Measurements from ENCODE around the gene CCDC149. TPM values are rescaled to one million over a fixed set of nuclear protein-coding genes. Genes with fewer than 3 reads are reported as not detected.

The CCDC149 gene
- total and polyA plus RNA-seq, 2 of the 13 experiments (the other 11 are each of a cell fraction or from before 2014, with no cell fraction given) = 0.44 to 0.95 TPM

GRCh38 chr4:24831637-24832036 is 81.2 kb downstream of the CCDC149 start:
- Histone ChIP-seq H2AFZ (ENCODE audit: low read length) (no peak overlapping the region), H4K20me1 (ENCODE audit: insufficient read depth, low read length) (no peaks in the 10 kb centered on the region), H3K27me3 (ENCODE audit: control insufficient read depth in 1 of 2, insufficient read depth in 2 of 2, low read length in 2 of 2) (peaks cover 0 to 3% of the 10 kb centered on the region in 2 experiments; a peak in 1 of 5 replicates), H3K4me1 (ENCODE audit: insufficient read depth, low read length) (no peaks in the 10 kb centered on the region), H3K4me2 (ENCODE audit: low read depth, low read length) (no peak overlapping the region), H3K79me2 (ENCODE audit: insufficient read depth, low read length) (no peaks in the 10 kb centered on the region), H3K27ac (ENCODE audit: extremely low read length, insufficient read depth, low read length) (no peak overlapping the region), H3K9me3 (ENCODE audit: low read length) (no peaks in the 10 kb centered on the region), H3K36me3 (replicated peaks in 1 of 2; ENCODE audit: control insufficient read depth in 1 of 2, insufficient read depth in 2 of 2, low read length in 2 of 2) (no peaks in the 10 kb centered on the region), H3K4me3 (replicated peaks in 1 of 3; ENCODE audit: insufficient read depth in 1 of 3, low read depth in 2 of 3, low read length in 3 of 3) (no peak overlapping the region), H3K9ac (ENCODE audit: insufficient read depth, low read depth, low read length) (no peak overlapping the region)
- no peak for TF ChIP-seq STAG1 (CRISPR knock-in tag; IDR thresholded peaks at IDR 0.05)
- no peak for TF ChIP-seq PCBP1 (IDR thresholded peaks at IDR 0.05; ENCODE audit: borderline replicate concordance, low read depth, low read length)
- no peak for TF ChIP-seq GMEB1 (CRISPR knock-in tag; IDR thresholded peaks at IDR 0.05; ENCODE audit: borderline replicate concordance)
- no peak for TF ChIP-seq KMT2A (CRISPR knock-in tag; IDR thresholded peaks at IDR 0.05)
- no peak for TF ChIP-seq ZNF225 (CRISPR knock-in tag; IDR thresholded peaks at IDR 0.05)
- TF ChIP-seq ZNF850 (CRISPR knock-in tag; conservative IDR thresholded peaks at IDR 0.05) = no peak
- no peak for TF ChIP-seq RARA (CRISPR knock-in tag; IDR thresholded peaks at IDR 0.05)
- TF ChIP-seq ZMAT3 (CRISPR knock-in tag; conservative IDR thresholded peaks at IDR 0.05) = no peak
- no peak for TF ChIP-seq ZNF747 (CRISPR knock-in tag; IDR thresholded peaks at IDR 0.05; ENCODE audit: borderline replicate concordance)
- no peak for TF ChIP-seq ZNF33B (CRISPR knock-in tag; IDR thresholded peaks at IDR 0.05)
- no peak for TF ChIP-seq ZMYM3 (CRISPR knock-in tag; IDR thresholded peaks at IDR 0.05)
- TF ChIP-seq, protein P1, sequence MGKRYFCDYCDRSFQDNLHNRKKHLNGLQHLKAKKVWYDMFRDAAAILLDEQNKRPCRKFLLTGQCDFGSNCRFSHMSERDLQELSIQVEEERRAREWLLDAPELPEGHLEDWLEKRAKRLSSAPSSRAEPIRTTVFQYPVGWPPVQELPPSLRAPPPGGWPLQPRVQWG (CRISPR knock-in tag; IDR thresholded peaks at IDR 0.05; ENCODE audit: borderline replicate concordance, low read depth) = no peak
- no peak for TF ChIP-seq ZNF275 (CRISPR knock-in tag; IDR thresholded peaks at IDR 0.05; ENCODE audit: borderline replicate concordance)
- no peak for TF ChIP-seq KLF6 (CRISPR knock-in tag; IDR thresholded peaks at IDR 0.05)
- intact Hi-C loops (cut with micrococcal nuclease; ENCODE audit: unreplicated experiment) (no loop called here), in situ Hi-C loops (cut with HindIII; ENCODE audit: extremely low pct_ligation_motif_present, low pct_unique_long_range_greater_than_20kb) (no loop called here)
- WGBS (ENCODE audit: low lambda C conversion rate) = 22% methylated on average over 3 of the region's 3 CpGs
- FAIRE-seq (no peak), DNase-seq (ENCODE audit: low spot score) (no peak), ATAC-seq (no peak)
- BruUV-seq (replicated peaks) = no TSS peak
- ChIA-PET CTCF (ENCODE audit: low intra/inter-chr PET ratio, low total read pairs) (no interaction called here), POLR2A (no interaction called here)

Measured in HepG2 (cell line).